ENCODE results near the gene GPRC5C. TPM values are rescaled to one million over a fixed set of nuclear protein-coding genes. Genes with fewer than 3 reads are reported as not detected.

The GPRC5C gene
- total RNA-seq, 1 donor from 2014 or later, result 38.7 TPM

GRCh38 chr17:74393346-74393942, 38.4 kb upstream of the GPRC5C start:
- Mint-ChIP-seq H3K4me3 (no peak overlapping the region), H3K27ac (no peak overlapping the region)

DNA sequence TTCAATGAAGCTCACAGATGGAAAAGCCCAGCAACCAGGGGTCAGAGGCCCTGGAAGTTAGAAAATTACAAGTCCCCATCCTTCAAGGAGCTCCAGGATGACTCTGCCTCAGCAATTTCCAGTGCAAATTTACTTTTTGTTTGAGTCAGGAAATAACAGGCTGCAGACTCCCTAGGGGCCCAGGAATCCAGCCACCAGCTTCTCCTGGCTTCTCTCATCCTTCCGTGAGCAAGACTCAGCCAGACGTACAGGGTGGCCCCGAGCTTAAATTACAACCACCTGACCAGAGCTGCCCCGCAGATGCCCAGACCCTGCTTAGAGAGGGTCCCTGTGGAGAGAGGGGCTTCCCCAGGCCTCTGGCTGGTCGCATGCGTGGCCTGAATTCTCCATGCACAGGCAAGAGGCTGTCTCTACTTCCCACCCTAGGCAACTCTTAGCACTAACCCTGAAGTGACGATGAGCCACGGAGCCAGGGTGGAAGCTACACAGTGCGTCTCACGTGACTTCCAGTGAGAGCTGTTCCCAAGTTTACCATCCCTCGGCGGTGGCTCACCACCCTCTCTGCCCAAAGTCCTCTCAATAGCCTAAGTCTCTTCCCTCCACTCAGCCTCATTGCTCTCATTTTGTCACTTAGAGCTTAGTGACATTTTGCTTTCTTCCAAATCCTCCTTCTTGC, 37.5 kb upstream of the GPRC5C start:
- H3K36me3 Mint-ChIP-seq, result no peaks in the 10 kb centered on the region
- peaks cover 15% of the 10 kb centered on the region for H3K4me1 Mint-ChIP-seq
- H3K27me3 Mint-ChIP-seq (ENCODE audit: low read depth), result no peaks in the 10 kb centered on the region
- H3K9me3 Mint-ChIP-seq, result no peaks in the 10 kb centered on the region
- TF ChIP-seq, protein P1, sequence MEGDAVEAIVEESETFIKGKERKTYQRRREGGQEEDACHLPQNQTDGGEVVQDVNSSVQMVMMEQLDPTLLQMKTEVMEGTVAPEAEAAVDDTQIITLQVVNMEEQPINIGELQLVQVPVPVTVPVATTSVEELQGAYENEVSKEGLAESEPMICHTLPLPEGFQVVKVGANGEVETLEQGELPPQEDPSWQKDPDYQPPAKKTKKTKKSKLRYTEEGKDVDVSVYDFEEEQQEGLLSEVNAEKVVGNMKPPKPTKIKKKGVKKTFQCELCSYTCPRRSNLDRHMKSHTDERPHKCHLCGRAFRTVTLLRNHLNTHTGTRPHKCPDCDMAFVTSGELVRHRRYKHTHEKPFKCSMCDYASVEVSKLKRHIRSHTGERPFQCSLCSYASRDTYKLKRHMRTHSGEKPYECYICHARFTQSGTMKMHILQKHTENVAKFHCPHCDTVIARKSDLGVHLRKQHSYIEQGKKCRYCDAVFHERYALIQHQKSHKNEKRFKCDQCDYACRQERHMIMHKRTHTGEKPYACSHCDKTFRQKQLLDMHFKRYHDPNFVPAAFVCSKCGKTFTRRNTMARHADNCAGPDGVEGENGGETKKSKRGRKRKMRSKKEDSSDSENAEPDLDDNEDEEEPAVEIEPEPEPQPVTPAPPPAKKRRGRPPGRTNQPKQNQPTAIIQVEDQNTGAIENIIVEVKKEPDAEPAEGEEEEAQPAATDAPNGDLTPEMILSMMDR (IDR thresholded peaks at IDR 0.05; ENCODE audit: unreplicated experiment), result no peak
- DNase-seq (ENCODE audit: low spot score in 2 of 2, unreplicated experiment in 2 of 2), result no peak
- no peak overlapping the region for H3K4me3 Mint-ChIP-seq
- no peak overlapping the region for H3K27ac Mint-ChIP-seq

More at GRCh38 chr17:74393346-74393942, 38.4 kb upstream of the GPRC5C start:
- TF ChIP-seq, protein P1 (IDR thresholded peaks at IDR 0.05; ENCODE audit: unreplicated experiment), result no peak
- Mint-ChIP-seq H3K36me3 (no peaks in the 10 kb centered on the region), H3K9me3 (no peaks in the 10 kb centered on the region), H3K4me1 (peaks cover 20% of the 10 kb centered on the region), H3K27me3 (ENCODE audit: low read depth) (no peaks in the 10 kb centered on the region)
- no peak for DNase-seq (ENCODE audit: low spot score in 2 of 2, unreplicated experiment in 2 of 2)

- DNase-seq (ENCODE audit: low spot score in 2 of 2, unreplicated experiment in 2 of 2), result no peak
- Mint-ChIP-seq H3K4me3 (no peak overlapping the region), H3K27me3 (ENCODE audit: low read depth) (no peaks in the 10 kb centered on the region), H3K4me1 (peaks cover 15% of the 10 kb centered on the region), H3K27ac (no peak overlapping the region), H3K36me3 (no peaks in the 10 kb centered on the region), H3K9me3 (no peaks in the 10 kb centered on the region)
- TF ChIP-seq, protein P1 (IDR thresholded peaks at IDR 0.05; ENCODE audit: unreplicated experiment), result no peak
Measured at GRCh38 chr17:74394977-74395376, 36.9 kb upstream of the GPRC5C start.

DNA sequence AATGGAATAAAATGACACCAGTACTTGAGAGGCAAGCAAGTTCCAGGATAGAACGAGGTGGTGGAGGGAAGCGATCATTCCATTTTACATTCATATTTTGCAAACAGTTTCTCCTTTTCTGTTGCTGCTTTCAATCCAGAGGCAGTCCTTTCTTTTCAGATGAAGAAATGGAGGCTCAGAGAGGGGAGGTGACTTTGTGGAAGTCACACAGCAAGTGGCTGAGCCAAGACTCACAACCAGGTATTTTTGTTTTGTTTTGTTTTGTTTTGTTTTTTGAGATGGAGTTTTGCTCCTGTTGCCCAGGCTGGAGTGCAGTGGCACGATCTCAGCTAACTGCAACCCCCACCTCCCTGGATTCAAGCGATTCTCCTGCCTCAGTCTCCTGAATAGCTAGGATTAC, 35.3 kb upstream of the GPRC5C start:
- H3K4me1 Mint-ChIP-seq, result peaks cover 5% of the 10 kb centered on the region
- no peaks in the 10 kb centered on the region for H3K36me3 Mint-ChIP-seq
- no peaks in the 10 kb centered on the region for H3K9me3 Mint-ChIP-seq
- no peaks in the 10 kb centered on the region for H3K27me3 Mint-ChIP-seq (ENCODE audit: low read depth)
- H3K4me3 Mint-ChIP-seq, result no peak overlapping the region
- no peak for DNase-seq (ENCODE audit: low spot score in 2 of 2, unreplicated experiment in 2 of 2)
- TF ChIP-seq, protein P1 (IDR thresholded peaks at IDR 0.05; ENCODE audit: unreplicated experiment), result no peak
- no peak overlapping the region for H3K27ac Mint-ChIP-seq

- TF ChIP-seq, protein P1 (IDR thresholded peaks at IDR 0.05; ENCODE audit: unreplicated experiment), result no peak
- H3K4me3 Mint-ChIP-seq, result no peak overlapping the region
- peaks cover 11% of the 10 kb centered on the region for H3K4me1 Mint-ChIP-seq
- no peaks in the 10 kb centered on the region for H3K9me3 Mint-ChIP-seq
- DNase-seq (ENCODE audit: low spot score in 2 of 2, unreplicated experiment in 2 of 2), result no peak
- H3K36me3 Mint-ChIP-seq, result no peaks in the 10 kb centered on the region
- H3K27me3 Mint-ChIP-seq (ENCODE audit: low read depth), result no peaks in the 10 kb centered on the region
- no peak overlapping the region for H3K27ac Mint-ChIP-seq
Measured at GRCh38 chr17:74402048-74402447, 29.8 kb upstream of the GPRC5C start.

All from mesothelial cell of epicardium (in vitro differentiated cells).